ENCODE results near the gene HDGFL3.
"Not testable (repeated sequence)": the region's sequence is repeated elsewhere in the genome, so short reads cannot be mapped to it uniquely, and the experiment has no call there.

Gene HDGFL3

DNA sequence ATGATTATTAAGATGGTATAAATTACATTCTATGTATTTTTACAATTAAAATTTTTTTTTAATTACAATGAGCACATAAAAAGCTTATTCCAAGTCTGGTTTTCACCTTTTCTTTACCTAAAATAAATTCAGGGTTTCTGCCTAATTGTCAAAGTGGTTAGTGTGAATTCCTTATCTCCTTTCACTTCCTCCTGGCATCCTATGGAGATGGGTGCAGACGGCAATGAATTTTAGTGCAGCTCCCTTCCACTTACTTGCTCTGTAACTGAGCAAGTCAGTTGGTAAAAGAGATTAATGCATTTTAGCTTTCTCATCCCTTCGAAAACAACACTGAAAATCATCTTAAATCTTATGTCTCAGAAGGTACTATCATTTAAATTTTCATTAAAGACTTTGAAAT, 13.1 kb downstream of the HDGFL3 start:
- DNase-seq (ENCODE audit: low read depth): no peak

DNA sequence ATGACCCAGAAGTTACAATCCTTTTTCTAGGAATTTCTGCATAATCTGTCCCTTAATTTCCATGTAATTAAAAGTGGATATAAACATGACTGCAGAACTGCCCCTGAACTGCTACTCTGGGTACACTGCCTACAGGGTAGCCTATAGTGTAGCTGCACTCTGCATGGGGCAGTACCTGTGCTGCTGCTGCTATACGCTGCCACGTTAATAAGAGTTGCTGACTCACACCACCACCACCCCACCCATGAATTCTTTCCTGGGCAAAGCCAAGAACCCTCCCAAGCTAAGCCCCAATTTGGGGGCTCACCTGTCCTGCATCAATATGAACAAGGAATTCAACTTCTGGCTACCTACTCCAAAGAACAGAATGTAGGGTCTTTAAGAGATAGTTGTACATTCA, 13.9 kb downstream of the HDGFL3 start:
- DNase-seq (ENCODE audit: low read depth): no peak

DNA sequence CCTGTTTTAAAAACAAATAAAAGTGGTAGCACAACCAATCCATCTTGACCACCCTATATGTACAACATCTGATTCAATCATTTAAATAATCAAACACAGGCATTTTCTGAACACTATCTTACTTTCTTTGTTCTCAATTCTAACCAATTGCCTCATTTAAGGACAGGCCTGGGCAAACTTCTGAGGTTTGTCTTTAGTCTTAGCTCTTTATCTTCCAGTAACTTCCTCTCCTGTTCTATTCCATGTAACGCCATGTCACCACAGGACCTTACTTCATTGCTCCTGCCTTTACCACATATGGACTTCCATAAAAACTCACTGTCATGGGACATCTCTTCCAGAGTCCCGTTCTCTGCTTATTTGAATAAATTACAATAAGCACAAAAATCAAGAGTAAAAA, 14.9 kb downstream of the HDGFL3 start:
- no peak for DNase-seq (ENCODE audit: low read depth)

DNA sequence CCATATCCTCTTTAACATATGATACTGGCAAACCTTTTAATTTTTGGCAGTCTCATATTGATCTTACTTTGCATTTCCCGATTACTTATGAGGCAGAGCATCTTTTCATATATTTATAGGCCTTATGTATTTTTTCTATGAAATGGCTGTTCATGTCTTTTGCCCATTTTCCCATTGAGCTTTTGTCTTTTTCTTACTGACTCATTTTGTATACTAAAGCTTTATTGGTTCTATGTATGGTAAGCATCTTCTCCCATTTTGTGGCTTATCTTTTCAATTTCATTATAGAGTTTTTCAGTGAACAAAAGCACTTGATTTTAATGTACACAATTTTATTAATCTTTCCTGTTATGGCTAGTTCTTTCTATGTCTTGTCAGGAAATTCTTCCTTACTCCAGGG, 17.2 kb downstream of the HDGFL3 start:
- DNase-seq (ENCODE audit: low read depth): no peak

DNA sequence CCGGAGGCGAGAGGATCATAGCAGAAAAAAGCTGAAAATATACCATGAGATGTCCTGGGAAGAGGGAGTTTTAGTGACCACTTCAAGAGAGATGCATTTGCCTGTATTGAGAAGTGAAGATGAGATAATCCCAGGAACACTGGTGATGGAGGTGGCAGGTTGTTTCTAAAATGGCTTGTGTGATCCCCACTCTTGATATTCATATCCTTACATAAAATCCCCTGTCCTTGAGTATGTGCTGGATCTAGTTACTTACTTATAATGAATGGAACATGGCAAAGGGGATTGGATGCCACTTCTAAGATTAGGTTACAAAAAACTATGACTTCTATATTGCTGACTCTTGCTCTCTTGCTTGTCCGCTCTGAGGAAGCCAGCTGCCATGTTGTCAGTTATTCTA, 22.1 kb downstream of the HDGFL3 start:
- DNase-seq (ENCODE audit: low read depth): no peak

DNA sequence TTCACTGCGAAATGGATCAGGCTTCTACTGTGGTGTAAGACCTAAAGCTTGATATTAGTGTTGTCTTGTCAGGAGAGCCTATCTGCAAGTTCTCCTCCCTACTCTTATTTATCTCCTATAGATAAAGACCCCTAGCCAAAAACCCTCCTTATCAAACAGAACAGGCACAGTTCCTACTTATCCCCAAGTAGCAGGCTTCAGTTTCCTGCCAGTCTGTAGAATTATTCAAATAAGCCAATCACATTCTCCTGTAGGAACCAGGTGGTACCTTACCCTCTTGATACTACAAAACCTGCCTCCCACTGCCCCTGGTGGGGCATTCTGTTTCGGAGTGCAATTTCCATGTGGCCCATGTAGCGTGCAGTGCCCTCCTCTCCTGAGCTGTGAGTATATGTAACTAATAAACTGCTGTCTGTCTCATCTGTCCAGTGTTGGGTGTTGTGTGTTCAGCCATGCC, 28.7 kb downstream of the HDGFL3 start:
- no peak for DNase-seq (ENCODE audit: low read depth)

DNA sequence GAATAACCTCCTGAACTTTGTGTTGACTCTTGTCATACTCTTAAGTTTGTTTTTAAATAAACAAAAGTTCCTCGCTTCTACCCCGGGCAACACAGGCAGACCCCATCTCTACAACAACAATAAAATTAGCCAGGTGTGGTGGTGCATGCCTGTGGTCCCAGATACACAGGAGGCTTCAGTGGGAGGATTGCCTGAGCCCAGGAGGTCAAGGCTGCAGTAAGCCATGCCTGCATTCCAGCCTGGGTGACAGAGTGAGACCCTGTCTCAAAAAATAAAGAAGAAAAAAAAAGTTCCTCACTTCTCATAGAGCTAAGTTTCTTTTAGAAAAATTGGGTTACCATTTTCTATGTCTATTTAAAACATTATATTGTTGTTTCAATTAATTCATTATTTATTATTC, 29.2 kb downstream of the HDGFL3 start:
- no peak for DNase-seq (ENCODE audit: low read depth)

DNA sequence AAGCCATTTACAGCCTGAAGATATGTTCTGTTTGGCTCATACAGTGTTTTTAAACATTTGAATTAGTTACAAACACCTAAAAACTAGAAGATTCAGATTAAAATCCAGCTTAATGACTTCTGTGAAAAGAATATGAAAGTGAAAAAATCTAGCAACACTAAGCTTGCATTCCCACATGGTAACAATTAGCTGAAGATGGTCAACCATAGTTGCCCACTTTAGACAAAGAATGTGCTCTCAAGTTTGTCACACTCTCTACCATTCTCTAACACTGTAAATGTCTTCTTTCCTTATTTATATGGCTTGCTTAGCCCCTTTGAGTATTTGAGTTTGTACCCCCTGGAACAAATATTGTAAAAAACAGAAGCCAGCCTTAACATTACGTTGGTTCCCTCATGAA, 32.7 kb downstream of the HDGFL3 start:
- peak; percentile 46 for DNase-seq (ENCODE audit: low read depth)

DNA sequence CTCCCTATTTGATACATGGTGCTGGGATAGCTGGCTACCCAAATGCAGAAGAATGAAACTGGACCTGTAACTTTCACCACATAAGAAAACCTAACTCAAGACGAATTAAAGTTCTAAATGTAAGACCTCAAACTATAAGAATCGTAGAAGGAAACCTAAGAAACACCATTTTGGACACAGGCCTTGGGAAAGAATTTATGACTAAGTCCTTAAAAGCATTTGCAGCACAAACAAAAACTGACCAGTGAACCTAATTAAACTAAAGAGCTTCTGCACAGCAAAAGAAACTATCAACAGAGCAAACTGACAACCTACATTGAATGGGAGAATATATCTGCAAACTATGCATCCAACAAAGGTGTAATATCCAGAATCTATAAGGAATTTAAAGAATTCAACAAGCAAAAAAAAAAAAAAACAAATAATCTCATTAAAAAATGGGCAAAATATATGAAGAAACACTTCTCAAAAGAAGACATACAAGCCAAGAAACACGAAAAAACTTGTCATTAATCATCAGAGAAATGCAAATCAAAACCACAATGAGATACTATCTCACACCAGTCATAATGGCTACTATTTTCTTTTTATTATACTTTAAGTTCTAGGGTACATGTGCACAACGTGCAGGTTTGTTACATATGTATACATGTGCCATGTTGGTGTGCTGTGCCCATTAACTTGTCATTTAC, 37.0 kb downstream of the HDGFL3 start:
- peak; percentile 78 for DNase-seq (ENCODE audit: low read depth)

DNA sequence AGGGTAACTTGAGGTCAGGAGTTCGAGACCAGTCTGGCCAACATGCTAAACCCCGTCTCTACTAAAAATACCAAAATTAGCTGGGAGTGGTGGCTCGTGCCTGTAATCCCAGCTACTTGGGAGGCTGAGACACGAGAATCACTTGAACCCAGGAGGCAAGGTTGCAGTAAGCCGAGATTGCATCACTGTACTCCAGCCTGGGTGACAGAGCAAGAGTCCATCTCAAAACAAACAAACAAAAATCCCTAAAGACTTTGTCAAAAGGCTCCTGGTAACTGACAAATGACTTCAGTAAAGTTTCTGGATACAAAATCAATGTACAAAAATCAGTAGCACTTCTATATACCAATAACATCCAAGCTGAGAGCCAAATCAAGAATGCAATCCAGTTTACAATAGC, 38.0 kb downstream of the HDGFL3 start:
- not testable (repeated sequence) for DNase-seq (ENCODE audit: low read depth)

DNA sequence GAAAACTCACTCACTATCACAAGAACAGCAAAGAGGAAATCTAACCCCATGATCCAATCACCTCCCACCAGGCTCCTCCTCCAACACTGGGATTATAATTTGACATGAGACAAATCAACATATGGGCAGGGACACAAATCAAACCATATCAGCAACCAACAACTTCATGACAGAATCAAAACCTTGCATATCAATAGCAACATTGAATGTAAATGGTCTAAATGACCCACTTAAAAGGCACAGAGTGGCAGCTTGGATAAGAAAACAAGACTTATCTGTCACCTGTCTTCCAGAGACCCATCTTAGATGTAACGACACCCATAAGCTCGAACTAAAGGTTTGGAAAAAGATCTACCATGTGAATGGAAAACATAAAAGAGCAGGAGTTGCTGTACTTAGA, 40.8 kb downstream of the HDGFL3 start:
- DNase-seq (ENCODE audit: low read depth): no peak

DNA sequence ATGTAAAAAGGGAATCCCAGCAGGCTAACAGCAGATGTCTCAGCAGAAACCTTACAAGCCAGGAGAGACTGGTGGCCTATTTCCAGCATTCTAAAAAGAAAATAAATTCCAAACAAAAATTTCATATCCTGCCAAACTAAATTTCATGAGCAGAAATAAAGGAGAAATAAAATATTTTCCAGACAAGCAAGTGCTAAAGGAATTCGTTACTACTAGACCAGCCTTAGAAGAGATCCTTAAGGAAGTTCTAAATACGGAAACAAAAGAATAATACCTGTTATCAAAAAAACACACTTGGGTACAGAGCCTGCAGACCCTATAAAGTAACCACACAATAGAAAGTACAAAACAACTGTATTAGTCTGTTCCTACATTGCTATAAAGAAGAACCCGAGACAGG, 41.4 kb downstream of the HDGFL3 start:
- no peak for DNase-seq (ENCODE audit: low read depth)

DNA sequence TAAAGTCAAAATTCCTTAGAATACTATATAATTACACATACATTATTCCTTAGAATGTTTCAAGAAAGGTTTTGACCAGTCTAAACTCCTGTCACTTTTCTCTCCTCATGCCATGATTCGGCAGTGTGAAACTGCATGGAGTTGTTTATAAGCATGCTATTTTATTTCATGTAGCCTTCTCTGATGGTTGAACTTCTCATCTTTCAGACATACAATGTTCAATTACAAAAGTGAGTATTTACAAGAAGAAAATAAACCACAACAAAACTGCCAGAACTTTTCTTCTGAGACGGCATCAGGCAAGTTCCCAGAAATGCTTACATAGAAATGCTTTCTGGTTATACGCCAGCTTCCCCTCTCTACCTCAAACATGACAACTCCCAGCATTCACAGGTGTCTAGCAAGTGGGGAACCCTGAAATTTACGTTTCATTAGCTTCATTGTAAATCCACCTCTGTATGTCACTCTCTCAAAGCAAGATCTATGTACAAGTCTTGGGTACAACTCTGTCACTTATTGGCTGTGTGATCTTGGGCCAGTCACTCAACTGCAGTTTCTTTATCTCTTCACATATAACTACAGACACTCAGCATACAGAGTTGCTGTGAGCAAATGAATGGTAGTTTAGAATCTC, 42.7 kb downstream of the HDGFL3 start:
- DNase-seq (ENCODE audit: low read depth): no peak

DNA sequence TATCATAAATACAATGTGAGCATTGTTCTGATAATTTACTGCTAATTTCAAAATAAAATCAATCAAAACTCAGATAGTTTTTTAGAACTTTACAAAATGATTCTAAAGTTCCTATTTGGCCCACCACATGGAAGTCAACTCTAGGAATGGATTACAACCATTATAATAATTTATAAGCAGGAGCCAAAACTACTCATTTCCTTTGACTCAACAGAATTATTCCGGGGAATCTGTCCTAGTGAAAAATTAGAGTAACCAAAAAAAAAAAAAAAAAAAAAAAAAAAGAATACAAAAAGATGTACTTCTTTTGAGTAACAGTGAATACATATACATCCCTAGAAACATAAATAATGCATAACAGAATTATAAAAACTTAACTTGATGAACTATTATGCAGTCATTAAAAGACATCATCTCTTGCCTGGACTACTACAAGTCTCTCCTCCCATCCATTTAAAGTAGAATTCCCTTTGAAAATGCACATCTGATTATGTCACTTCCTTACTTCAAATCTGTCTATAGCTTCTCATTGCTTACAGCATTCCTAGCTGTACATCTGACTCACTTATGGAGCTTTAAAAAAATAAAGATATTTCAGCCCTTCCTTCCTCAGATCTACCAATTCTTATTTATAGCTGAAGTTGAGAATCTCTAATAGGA, 43.4 kb downstream of the HDGFL3 start:
- peak; percentile 73 for DNase-seq (ENCODE audit: low read depth)

DNA sequence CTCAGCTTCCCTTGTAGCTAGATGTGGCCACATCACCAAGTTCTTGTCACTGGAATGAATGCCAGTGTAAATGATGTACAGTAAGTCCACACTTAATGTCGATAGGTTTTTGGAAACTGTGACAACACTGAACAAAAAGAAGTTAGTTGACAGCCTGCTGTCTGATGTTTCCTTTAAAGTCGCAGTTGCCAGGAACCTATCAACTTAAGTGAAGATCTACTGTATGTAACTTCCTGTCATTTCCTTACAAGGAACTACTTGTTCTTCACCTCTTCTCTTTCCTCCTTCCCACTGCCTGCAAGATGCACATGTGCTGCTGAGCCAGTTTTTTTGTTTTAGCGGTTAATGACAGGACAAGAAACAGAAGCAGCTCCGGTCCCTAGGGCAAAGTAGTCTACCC, 44.6 kb downstream of the HDGFL3 start:
- no peak for DNase-seq (ENCODE audit: low read depth)

DNA sequence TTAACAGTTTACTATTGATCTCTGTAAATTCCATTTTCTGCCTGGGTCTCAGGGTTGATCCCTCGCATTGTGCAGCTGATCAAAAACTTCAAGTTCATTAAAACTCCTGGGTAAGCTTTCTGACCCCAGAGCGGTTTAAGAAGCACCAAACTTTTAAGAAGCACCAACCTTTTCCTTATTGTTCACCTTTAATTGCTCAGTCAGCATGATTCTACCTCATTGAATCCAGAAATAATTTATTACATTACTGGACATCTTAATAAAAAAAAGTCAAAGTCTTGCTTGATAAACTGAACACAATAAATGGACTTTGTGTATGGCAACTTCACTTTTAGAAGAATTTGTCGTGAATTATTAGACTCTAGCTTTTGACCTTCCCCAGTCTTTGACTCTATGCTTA, 46.9 kb downstream of the HDGFL3 start:
- no peak for DNase-seq (ENCODE audit: low read depth)

DNA sequence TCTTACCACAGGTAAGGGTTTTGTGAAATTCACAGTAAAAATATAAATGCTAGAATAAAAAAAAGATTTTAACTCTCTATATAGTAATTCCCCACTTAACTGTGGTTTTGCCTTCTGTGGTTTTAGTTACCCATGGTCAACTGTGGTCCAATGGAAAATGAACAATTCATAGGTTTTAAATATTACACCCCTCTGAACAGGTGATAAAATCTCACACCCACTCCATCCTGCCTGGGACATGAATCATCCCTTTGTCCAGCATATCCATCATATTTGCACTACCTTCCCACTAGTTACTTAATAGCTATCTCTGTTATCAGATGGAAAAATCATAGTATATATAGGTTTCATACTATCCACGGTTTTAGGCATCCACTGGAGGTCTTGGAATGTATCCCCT, 49.2 kb downstream of the HDGFL3 start:
- no peak for DNase-seq (ENCODE audit: low read depth)

DNA sequence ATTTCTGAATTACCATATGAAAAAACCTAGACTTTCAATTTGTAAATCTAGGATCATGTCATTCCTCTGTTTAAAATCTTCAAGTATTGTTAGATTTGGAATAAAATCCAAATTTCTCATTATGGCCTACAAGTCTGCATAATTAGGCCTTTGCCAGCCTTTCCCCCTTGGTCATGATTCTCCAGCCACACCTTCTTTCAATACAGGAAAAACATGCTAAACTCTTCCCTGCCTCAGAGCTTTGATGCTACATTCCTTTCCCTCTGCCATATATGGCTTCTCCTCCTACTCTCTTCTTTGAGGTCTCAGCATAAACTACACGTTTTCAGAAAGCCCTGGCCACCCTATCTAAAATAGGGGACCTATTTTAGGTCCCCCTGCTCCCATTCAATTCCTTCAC, 51.7 kb downstream of the HDGFL3 start:
- no peak for DNase-seq (ENCODE audit: low read depth)

DNA sequence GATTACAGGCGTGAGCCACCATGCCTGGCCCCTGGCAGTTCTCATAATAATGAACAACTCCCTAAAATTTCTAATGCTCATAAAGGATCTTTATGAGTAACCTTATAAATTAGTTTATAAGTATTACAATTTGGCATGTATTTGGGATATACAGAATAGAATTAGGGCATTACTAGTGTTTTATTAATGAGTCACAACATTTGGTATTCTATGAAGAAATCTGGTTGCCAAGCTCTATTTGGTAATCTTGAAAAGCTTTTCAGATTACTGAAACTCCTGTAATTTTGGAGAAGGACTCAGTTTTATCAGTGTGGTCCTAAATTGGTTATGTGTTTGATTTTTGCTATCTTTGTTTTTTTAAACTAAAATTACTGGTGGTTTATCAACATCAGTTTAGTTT, 54.3 kb downstream of the HDGFL3 start:
- DNase-seq (ENCODE audit: low read depth): peak; percentile 34

DNA sequence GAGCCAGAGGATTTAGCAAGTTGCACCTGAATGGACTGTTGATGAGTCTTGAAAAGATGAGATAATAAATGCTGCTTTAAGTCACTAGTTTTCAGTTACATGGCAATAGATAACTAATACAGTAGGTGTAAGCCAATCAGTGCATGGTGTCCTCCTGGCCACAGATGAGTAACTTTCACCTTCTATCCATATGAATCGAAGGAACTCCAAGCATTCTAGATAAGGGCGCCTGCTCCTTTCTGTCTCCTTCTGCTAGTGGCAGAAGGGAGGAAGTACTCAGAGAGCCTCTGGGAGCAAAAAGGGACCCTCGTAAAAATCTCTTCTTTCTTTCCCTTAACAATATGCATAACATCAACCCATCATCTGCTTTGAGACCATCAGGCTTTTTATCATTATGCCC, 62.9 kb downstream of the HDGFL3 start:
- DNase-seq (ENCODE audit: low read depth): no peak

DNA sequence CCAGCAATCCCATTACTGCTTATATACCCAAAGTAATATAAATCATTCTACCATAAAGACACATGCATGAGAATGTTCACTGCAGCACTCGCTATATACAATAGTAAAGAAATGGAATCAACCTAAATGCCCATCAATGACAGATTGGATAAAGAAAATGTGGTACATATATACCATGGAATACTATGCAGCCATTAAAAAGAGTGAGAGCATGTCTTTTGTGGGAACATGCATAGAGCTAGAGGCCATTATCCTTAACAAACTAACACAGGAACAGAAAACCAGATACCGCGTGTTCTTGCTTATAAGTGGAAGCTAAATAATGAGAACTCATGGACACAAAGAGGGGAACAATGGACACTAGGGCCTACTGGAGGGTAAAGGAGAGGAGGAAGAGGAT, 65.5 kb downstream of the HDGFL3 start:
- DNase-seq (ENCODE audit: low read depth): not testable (repeated sequence)

DNA sequence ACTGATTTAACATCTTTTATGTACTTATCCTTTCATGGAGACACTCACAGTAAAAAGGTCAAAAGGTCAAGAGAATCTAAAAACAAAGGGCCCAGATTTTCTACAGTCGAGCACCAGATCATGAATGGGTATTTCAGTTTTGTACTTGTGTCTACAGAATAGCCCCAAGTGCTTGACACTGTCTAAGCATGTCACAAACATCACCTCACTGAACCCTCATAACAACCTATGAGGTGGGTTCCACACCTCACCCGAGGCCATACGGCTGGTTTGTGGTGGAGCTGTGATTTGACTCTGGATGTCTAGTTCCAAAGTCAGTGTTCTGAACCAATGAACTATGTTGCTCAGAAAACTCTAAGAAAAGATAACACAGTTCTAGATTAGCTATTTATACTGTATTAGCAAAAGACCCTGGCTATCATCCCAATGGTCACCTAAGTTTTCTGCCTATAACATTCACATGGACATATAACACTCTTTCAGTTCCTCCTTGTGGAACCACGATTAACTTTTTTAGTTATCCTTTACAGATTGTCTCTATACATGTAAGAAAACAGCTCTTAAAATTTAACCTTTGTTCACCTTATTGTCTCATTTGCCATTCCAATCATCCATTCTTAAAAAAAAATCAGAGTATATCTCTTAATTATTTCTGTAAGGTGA, 74.6 kb downstream of the HDGFL3 start:
- DNase-seq (ENCODE audit: low read depth): no peak

DNA sequence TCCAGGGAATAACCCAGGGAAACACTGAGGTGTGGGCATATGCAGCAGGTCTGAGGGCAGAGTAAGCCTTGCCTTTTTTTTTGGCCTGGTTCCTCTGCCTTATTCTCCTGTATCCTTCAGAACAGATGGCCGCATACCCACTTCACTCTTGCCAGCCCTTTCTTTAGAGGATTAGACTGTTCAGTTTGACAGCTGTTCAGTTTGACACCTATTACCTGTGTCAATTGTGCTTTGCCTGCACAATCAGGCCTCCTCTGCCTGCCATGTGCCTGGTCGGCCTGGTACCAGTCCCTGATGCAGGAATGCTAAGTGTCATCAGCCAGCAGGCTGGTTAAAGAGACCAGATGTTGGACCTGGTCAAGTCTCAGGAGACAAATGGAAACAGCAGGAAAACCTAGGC, 77.8 kb downstream of the HDGFL3 start:
- no peak for DNase-seq (ENCODE audit: low read depth)
